DND-41 (cell line): ENCODE measurements around the gene ADAM10.

Experiments used
- EZH2 ChIP-seq: IDR thresholded peaks from 3 replicates; pipeline ENCODE4 v1.6.1; 2012; ENCODE audit warnings: borderline replicate concordance, low read depth, mild to moderate bottlenecking, moderate library complexity, low read length, inconsistent platforms; ENCODE audit not compliant: severe bottlenecking
- TF ChIP-seq, protein P1 (sequence below): IDR thresholded peaks from 2 replicates; pipeline ENCODE4 v1.5.1; 2012; ENCODE audit warnings: borderline replicate concordance, low read length, moderate library complexity, mild to moderate bottlenecking; ENCODE audit not compliant: poor library complexity, severe bottlenecking; ENCODE audit errors: extremely low read depth

GRCh38 chr15:58594898-58595297, 154.6 kb downstream of the ADAM10 start:
- TF ChIP-seq, protein P1, sequence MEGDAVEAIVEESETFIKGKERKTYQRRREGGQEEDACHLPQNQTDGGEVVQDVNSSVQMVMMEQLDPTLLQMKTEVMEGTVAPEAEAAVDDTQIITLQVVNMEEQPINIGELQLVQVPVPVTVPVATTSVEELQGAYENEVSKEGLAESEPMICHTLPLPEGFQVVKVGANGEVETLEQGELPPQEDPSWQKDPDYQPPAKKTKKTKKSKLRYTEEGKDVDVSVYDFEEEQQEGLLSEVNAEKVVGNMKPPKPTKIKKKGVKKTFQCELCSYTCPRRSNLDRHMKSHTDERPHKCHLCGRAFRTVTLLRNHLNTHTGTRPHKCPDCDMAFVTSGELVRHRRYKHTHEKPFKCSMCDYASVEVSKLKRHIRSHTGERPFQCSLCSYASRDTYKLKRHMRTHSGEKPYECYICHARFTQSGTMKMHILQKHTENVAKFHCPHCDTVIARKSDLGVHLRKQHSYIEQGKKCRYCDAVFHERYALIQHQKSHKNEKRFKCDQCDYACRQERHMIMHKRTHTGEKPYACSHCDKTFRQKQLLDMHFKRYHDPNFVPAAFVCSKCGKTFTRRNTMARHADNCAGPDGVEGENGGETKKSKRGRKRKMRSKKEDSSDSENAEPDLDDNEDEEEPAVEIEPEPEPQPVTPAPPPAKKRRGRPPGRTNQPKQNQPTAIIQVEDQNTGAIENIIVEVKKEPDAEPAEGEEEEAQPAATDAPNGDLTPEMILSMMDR = no peak
- no peak for TF ChIP-seq EZH2
